Measurements from ENCODE around the gene SHROOM2. TPM values are rescaled to one million over a fixed set of nuclear protein-coding genes. Genes with fewer than 3 reads are reported as not detected.

SHROOM2 gene
- total RNA-seq, 2 experiments from 2014 or later = not detected

DNA sequence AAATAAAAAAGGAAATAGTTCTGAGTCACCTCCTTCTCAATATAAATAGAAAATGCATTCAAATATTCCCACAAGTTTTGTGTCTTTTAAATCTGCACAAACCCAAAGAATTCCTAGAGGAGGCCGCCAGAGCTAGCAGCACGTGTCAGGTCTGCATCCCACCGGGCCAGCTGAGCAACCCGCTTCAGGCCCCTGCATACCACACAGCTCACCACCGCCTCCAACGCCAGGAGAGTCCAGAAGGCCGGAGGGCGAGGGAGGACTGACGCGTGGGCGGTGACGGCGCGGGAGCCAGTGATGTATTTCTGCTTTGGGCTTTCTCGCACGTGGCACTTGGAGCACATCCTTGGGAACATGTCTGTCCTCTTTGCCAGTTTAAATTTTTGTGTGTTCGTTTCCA, 119.1 kb downstream of the SHROOM2 start:
- H3K27me3 Mint-ChIP-seq (ENCODE audit: low read depth) = no peaks in the 10 kb centered on the region
- no peak for DNase-seq
- CTCF ChIA-PET = no interaction called here
- H3K36me3 Mint-ChIP-seq (ENCODE audit: low read depth) = no peaks in the 10 kb centered on the region
- no peaks in the 10 kb centered on the region for H3K4me1 Mint-ChIP-seq (ENCODE audit: low read depth)
- no peak overlapping the region for H3K4me3 Mint-ChIP-seq
- intact Hi-C loops (cut with micrococcal nuclease) = no loop called here
- H3K9me3 Mint-ChIP-seq = no peaks in the 10 kb centered on the region
- H3K27ac Mint-ChIP-seq = no peak overlapping the region

DNA sequence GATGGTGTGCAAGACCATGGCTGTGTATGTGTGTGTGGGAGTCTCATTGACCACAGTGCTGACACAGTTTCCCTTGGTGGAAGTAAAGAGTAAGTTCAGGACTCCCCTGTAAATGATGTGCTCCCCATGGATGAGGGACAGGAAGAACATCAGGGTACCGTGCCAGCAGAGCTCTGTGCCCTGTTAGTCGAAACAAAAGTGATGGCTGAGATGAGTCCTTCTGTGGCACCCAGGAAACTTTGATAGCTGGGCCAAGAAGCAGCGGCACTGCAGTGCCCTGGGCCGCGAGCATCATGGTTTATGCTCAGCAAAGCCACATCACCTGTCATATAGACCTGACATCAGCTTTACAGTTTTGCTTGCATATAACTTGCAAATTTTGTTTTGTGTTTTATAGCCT, 119.5 kb downstream of the SHROOM2 start:
- intact Hi-C loops (cut with micrococcal nuclease) = no loop called here
- Mint-ChIP-seq H3K4me1 (ENCODE audit: low read depth) (no peaks in the 10 kb centered on the region), H3K4me3 (no peak overlapping the region), H3K36me3 (ENCODE audit: low read depth) (no peaks in the 10 kb centered on the region), H3K9me3 (no peaks in the 10 kb centered on the region), H3K27ac (no peak overlapping the region), H3K27me3 (ENCODE audit: low read depth) (no peaks in the 10 kb centered on the region)
- CTCF ChIA-PET = no interaction called here
- no peak for DNase-seq

- no peak overlapping the region for H3K27ac Mint-ChIP-seq
Observed at GRCh38 chrX:9906919-9907318, 120.7 kb downstream of the SHROOM2 start.

DNA sequence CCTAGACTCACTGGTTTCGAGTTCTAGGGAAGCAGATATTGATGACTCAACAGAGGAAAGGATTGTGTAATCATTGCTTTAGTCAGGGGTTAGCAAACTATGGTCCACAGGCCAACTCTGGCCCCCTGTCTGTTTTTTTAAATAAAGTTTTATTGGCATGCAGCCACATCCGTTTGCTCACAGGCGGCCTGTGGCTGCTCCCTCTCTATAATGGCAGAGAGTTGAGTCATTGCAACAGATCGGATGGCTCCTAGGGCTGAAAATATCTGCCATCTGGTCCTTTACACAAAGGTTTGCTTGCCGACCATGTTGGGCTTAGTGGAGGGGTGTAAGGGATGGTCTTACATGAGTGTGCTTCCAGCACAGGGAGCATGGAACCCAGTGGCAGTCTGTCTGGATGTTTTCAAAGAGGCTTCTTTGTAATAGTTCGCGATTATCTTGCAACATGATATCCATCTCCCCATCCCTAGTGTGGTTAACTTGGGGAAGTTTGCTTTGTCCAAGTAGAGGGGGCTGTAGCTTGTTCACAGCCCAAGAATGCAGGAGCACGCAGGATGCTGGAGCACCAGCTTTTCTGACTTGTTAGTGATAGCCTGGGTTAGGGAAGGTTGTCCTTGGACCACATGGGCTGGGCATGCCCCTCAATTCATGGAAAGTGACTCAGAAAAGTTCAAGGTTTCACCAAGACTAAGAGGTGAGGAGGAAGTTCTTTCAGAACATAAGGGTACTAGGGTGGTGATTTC, 121.6 kb downstream of the SHROOM2 start:
- H3K36me3 Mint-ChIP-seq (ENCODE audit: low read depth) = no peaks in the 10 kb centered on the region
- CTCF ChIA-PET = no interaction called here

More at GRCh38 chrX:9906919-9907318, 120.7 kb downstream of the SHROOM2 start:
- no peak for DNase-seq
- H3K4me3 Mint-ChIP-seq = no peak overlapping the region
- intact Hi-C loops (cut with micrococcal nuclease) = no loop called here
- H3K27me3 Mint-ChIP-seq (ENCODE audit: low read depth) = peaks cover 2% of the 10 kb centered on the region
- CTCF ChIA-PET = no interaction called here
- H3K9me3 Mint-ChIP-seq = no peaks in the 10 kb centered on the region
- no peaks in the 10 kb centered on the region for H3K36me3 Mint-ChIP-seq (ENCODE audit: low read depth)
- H3K4me1 Mint-ChIP-seq (ENCODE audit: low read depth) = no peaks in the 10 kb centered on the region

GRCh38 chrX:9909254-9909653, 123.0 kb downstream of the SHROOM2 start:
- CTCF ChIA-PET = no interaction called here

More for the DNA sequence above, 121.6 kb downstream of the SHROOM2 start:
- Mint-ChIP-seq H3K27ac (no peak overlapping the region), H3K27me3 (ENCODE audit: low read depth) (peaks cover 2% of the 10 kb centered on the region), H3K4me1 (ENCODE audit: low read depth) (no peaks in the 10 kb centered on the region), H3K9me3 (no peaks in the 10 kb centered on the region), H3K4me3 (no peak overlapping the region)
- no peak for DNase-seq
- intact Hi-C loops (cut with micrococcal nuclease) = no loop called here

GRCh38 chrX:9911487-9911886, 125.3 kb downstream of the SHROOM2 start:
- no peak overlapping the region for H3K27ac Mint-ChIP-seq
- CTCF ChIA-PET = no interaction called here
- intact Hi-C loops (cut with micrococcal nuclease) = no loop called here
- DNase-seq = no peak
- no peaks in the 10 kb centered on the region for H3K36me3 Mint-ChIP-seq (ENCODE audit: low read depth)
- no peak overlapping the region for H3K4me3 Mint-ChIP-seq
- peaks cover 4% of the 10 kb centered on the region for H3K27me3 Mint-ChIP-seq (ENCODE audit: low read depth)
- H3K9me3 Mint-ChIP-seq = no peaks in the 10 kb centered on the region
- H3K4me1 Mint-ChIP-seq (ENCODE audit: low read depth) = no peaks in the 10 kb centered on the region

More at GRCh38 chrX:9909254-9909653, 123.0 kb downstream of the SHROOM2 start:
- no peak for DNase-seq
- H3K4me1 Mint-ChIP-seq (ENCODE audit: low read depth) = no peaks in the 10 kb centered on the region
- intact Hi-C loops (cut with micrococcal nuclease) = no loop called here
- H3K4me3 Mint-ChIP-seq = no peak overlapping the region
- peaks cover 2% of the 10 kb centered on the region for H3K27me3 Mint-ChIP-seq (ENCODE audit: low read depth)
- no peaks in the 10 kb centered on the region for H3K9me3 Mint-ChIP-seq
- H3K36me3 Mint-ChIP-seq (ENCODE audit: low read depth) = no peaks in the 10 kb centered on the region
- no peak overlapping the region for H3K27ac Mint-ChIP-seq

GRCh38 chrX:9912351-9913145, 126.3 kb downstream of the SHROOM2 start:
- intact Hi-C loops (cut with micrococcal nuclease) = no loop called here
- Mint-ChIP-seq H3K36me3 (ENCODE audit: low read depth) (no peaks in the 10 kb centered on the region), H3K27ac (no peak overlapping the region), H3K4me1 (ENCODE audit: low read depth) (no peaks in the 10 kb centered on the region), H3K9me3 (no peaks in the 10 kb centered on the region), H3K4me3 (no peak overlapping the region), H3K27me3 (ENCODE audit: low read depth) (peaks cover 4% of the 10 kb centered on the region)
- CTCF ChIA-PET = no interaction called here
- no peak for DNase-seq

- CTCF ChIA-PET = no interaction called here
- intact Hi-C loops (cut with micrococcal nuclease) = no loop called here
- H3K36me3 Mint-ChIP-seq (ENCODE audit: low read depth) = no peaks in the 10 kb centered on the region
- no peak for DNase-seq
- no peaks in the 10 kb centered on the region for H3K4me1 Mint-ChIP-seq (ENCODE audit: low read depth)
- no peak overlapping the region for H3K27ac Mint-ChIP-seq
- H3K4me3 Mint-ChIP-seq = no peak overlapping the region
- H3K27me3 Mint-ChIP-seq (ENCODE audit: low read depth) = peaks cover 4% of the 10 kb centered on the region
- no peaks in the 10 kb centered on the region for H3K9me3 Mint-ChIP-seq
Observed at GRCh38 chrX:9913146-9913433, 126.9 kb downstream of the SHROOM2 start.

DNA sequence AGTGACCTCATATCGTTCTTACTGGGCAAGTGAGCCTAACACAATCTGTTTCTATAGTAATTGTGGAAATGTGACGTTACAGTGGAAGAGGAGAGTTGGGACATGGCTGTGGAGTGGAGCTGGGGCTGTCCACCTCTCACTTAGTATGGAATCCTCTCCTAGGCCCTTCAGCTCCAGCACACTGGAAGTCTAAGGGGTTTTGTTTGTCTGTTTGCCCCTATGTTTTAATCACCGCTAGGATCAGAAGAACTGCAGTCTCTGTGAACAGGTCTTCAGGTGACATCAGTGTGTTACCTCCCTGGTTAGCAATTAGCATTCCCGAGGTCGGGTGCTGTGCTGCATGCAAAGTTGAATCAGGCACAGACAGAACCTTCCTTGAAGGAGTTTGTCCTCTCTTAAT, 131.6 kb downstream of the SHROOM2 start:
- no peaks in the 10 kb centered on the region for H3K36me3 Mint-ChIP-seq (ENCODE audit: low read depth)
- DNase-seq = no peak
- H3K9me3 Mint-ChIP-seq = no peaks in the 10 kb centered on the region
- CTCF ChIA-PET = no interaction called here
- no peaks in the 10 kb centered on the region for H3K4me1 Mint-ChIP-seq (ENCODE audit: low read depth)
- intact Hi-C loops (cut with micrococcal nuclease) = no loop called here
- H3K27ac Mint-ChIP-seq = no peak overlapping the region
- no peak overlapping the region for H3K4me3 Mint-ChIP-seq
- H3K27me3 Mint-ChIP-seq (ENCODE audit: low read depth) = peaks cover 2% of the 10 kb centered on the region

GRCh38 chrX:9919632-9920172, 133.5 kb downstream of the SHROOM2 start:
- Mint-ChIP-seq H3K27ac (no peak overlapping the region), H3K27me3 (ENCODE audit: low read depth) (peaks cover 2% of the 10 kb centered on the region), H3K9me3 (no peaks in the 10 kb centered on the region), H3K4me1 (ENCODE audit: low read depth) (no peaks in the 10 kb centered on the region), H3K36me3 (ENCODE audit: low read depth) (no peaks in the 10 kb centered on the region), H3K4me3 (no peak overlapping the region)
- intact Hi-C loops (cut with micrococcal nuclease) = no loop called here
- DNase-seq = no peak
- CTCF ChIA-PET = no interaction called here

- no peaks in the 10 kb centered on the region for H3K4me1 Mint-ChIP-seq (ENCODE audit: low read depth)
- H3K27ac Mint-ChIP-seq = no peak overlapping the region
- CTCF ChIA-PET = interaction anchor here (0.6 kb wide), 1 partner anchor 117 kb away, joined by 4 read pairs; no protein-coding TSS in a partner anchor
- no peak for DNase-seq
- intact Hi-C loops (cut with micrococcal nuclease) = no loop called here
- no peaks in the 10 kb centered on the region for H3K27me3 Mint-ChIP-seq (ENCODE audit: low read depth)
- H3K9me3 Mint-ChIP-seq = no peaks in the 10 kb centered on the region
- H3K36me3 Mint-ChIP-seq (ENCODE audit: low read depth) = no peaks in the 10 kb centered on the region
- H3K4me3 Mint-ChIP-seq = no peak overlapping the region
Observed at GRCh38 chrX:9921407-9921806, 135.2 kb downstream of the SHROOM2 start.

DNA sequence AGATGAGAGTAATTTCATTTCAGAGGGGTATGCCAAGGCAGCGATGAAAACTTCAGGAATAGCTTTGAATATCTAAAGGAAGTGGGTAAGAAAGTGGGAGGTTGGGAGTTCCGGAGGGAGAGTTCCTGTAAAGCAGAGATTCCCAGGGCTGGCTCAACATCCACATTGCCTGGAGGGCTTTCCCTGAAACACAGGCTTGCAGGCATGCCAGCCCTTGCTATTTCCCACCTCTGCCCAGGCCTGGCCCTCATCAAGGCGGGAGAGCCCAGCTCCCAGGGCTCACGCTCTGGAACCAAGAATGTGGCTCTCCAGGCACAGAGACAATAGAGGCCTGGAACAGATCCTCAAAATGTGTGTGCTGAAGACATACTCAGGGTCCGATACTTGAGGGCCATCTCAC, 137.1 kb downstream of the SHROOM2 start:
- Mint-ChIP-seq H3K4me1 (ENCODE audit: low read depth) (no peaks in the 10 kb centered on the region), H3K36me3 (ENCODE audit: low read depth) (no peaks in the 10 kb centered on the region), H3K4me3 (no peak overlapping the region), H3K9me3 (no peaks in the 10 kb centered on the region), H3K27ac (no peak overlapping the region), H3K27me3 (ENCODE audit: low read depth) (no peaks in the 10 kb centered on the region)
- CTCF ChIA-PET = no interaction called here
- intact Hi-C loops (cut with micrococcal nuclease) = no loop called here
- DNase-seq = no peak

DNA sequence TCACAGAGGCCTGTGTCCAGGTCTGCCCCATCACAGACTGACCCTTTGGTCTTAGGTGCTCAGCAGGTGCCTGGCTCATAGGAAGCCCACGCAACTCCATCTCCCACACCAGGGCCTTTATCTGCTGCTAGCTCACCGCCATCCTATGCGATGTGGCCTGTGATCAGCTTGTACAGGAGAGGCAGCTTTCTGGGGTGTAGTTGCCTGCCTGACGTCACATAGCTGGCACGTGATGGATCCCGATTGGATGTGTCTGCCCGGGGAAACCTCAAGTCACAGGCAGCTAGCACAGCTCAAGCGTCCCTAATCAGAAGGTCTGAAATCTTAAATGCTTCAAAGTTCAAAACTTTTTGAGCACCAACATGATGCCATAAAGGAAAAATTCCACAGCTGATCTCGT, 139.8 kb downstream of the SHROOM2 start:
- H3K9me3 Mint-ChIP-seq = no peaks in the 10 kb centered on the region
- no peak overlapping the region for H3K4me3 Mint-ChIP-seq
- intact Hi-C loops (cut with micrococcal nuclease) = no loop called here
- no peaks in the 10 kb centered on the region for H3K4me1 Mint-ChIP-seq (ENCODE audit: low read depth)
- no peaks in the 10 kb centered on the region for H3K36me3 Mint-ChIP-seq (ENCODE audit: low read depth)
- no peaks in the 10 kb centered on the region for H3K27me3 Mint-ChIP-seq (ENCODE audit: low read depth)
- CTCF ChIA-PET = no interaction called here
- DNase-seq = no peak
- H3K27ac Mint-ChIP-seq = no peak overlapping the region
